ENCODE data around the gene APELA.

GRCh38 chr4:164871673-164872072 lies 5.3 kb upstream of the APELA start:
- TF ChIP-seq CTCF (conservative IDR thresholded peaks at IDR 0.05; ENCODE audit: low read depth, low read length) (no peak), FOS (IDR thresholded peaks at IDR 0.05; ENCODE audit: low read depth, low read length) (no peak), USF2 (IDR thresholded peaks at IDR 0.05; ENCODE audit: low read depth, low read length) (no peak), BHLHE40 (IDR thresholded peaks at IDR 0.05; ENCODE audit: low read depth, low read length) (no peak), CEBPB (IDR thresholded peaks at IDR 0.05; ENCODE audit: low read depth, low read length) (no peak), MAZ (IDR thresholded peaks at IDR 0.05; ENCODE audit: borderline replicate concordance, low read depth, low read length) (no peak), RCOR1 (IDR thresholded peaks at IDR 0.05; ENCODE audit: insufficient replicate concordance, low read length) (no peak), CHD1 (IDR thresholded peaks at IDR 0.05; ENCODE audit: low read depth, low read length) (no peak), POLR2A (IDR thresholded peaks at IDR 0.05; ENCODE audit: low read depth, low read length) (no peak)
